Stomach (tissue), 4 donors: ENCODE data around the gene MAPKAPK2.

Experiments used
- CTCF ChIP-seq, 7 experiments: fragments of 450-650 bp in 4 of 7; fragments of 200-600 bp in 3 of 7; sonication (generic) in 3 of 7; IDR thresholded peaks; one replicate each; pipeline ENCODE4 v1.5.1; 2016 to 2019; ENCODE audit warnings: antibody characterized with exemption in 7 of 7, control low read depth in 2 of 7, mild to moderate bottlenecking in 1 of 7
- EP300 ChIP-seq: sonication (generic); formaldehyde crosslinking; IDR thresholded peaks from one replicate; pipeline ENCODE4 v1.6.1; 2017; ENCODE audit warnings: antibody characterized with exemption
- POLR2A ChIP-seq, 4 donors: fragments of 450-650 bp; IDR thresholded peaks; one replicate each; pipeline ENCODE4 v1.6.1; 2016; ENCODE audit warnings: antibody characterized with exemption in 4 of 4, control low read depth in 2 of 4, mild to moderate bottlenecking in 1 of 4, moderate library complexity in 1 of 4
- POLR2AphosphoS5 ChIP-seq, 3 donors: sonication (generic); formaldehyde crosslinking; IDR thresholded peaks; one replicate each; pipeline ENCODE4 v1.6.1; 2016; ENCODE audit warnings: antibody characterized with exemption in 3 of 3

- TF ChIP-seq CTCF (IDR thresholded peaks at IDR 0.05) (no peak), POLR2AphosphoS5 (IDR thresholded peaks at IDR 0.05) (no peak), POLR2A (IDR thresholded peaks at IDR 0.05) (no peak), EP300 (no peak)
These were observed 11.0 kb downstream of the MAPKAPK2 start for GRCh38 chr1:206695733-206696132.
